Rectal smooth muscle tissue (tissue), 1 donor: ENCODE measurements around the gene LZIC.

ENCODE experiments used
- H3K27ac ChIP-seq: one replicate; pipeline ENCODE4 v1.7.0; 2013; ENCODE audit warnings: low read depth, low read length, inconsistent platforms
- H3K27me3 ChIP-seq: one replicate; pipeline ENCODE4 v1.7.0; 2013; ENCODE audit warnings: low read length; ENCODE audit not compliant: control insufficient read depth, insufficient read depth
- H3K36me3 ChIP-seq: one replicate; pipeline ENCODE4 v1.7.0; 2013; ENCODE audit warnings: low read length; ENCODE audit not compliant: control insufficient read depth, insufficient read depth
- H3K4me1 ChIP-seq: one replicate; pipeline ENCODE4 v1.7.0; 2013; ENCODE audit warnings: low read length; ENCODE audit not compliant: control insufficient read depth, insufficient read depth
- H3K4me3 ChIP-seq: one replicate; pipeline ENCODE4 v1.7.0; 2013; ENCODE audit warnings: low read length
- H3K9ac ChIP-seq: one replicate; pipeline ENCODE4 v1.7.0; 2013; ENCODE audit warnings: low read length

The LZIC gene

DNA sequence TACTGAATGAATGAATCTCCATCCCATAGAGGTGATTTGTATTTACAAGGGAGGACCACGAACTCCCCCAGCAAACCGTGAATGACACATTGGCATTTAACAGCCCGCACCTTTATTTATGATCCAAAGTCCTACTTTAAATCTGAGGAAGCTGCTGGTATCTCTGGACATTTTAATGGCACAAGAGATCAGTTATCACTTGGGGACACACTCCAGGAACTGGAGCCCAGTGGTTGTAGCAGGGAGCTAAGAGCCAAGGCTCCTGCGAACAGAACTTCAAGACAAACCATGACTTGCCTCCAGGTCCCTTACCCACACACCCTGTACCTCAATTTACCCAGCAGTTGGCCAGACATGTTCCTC lies 34.3 kb downstream of the LZIC start:
- Histone ChIP-seq H3K4me3 (peak overlapping the region; percentile 93), H3K4me1 (peaks cover 15% of the 10 kb centered on the region), H3K27me3 (no peaks in the 10 kb centered on the region), H3K36me3 (no peaks in the 10 kb centered on the region), H3K9ac (no peak overlapping the region), H3K27ac (no peak overlapping the region)

DNA sequence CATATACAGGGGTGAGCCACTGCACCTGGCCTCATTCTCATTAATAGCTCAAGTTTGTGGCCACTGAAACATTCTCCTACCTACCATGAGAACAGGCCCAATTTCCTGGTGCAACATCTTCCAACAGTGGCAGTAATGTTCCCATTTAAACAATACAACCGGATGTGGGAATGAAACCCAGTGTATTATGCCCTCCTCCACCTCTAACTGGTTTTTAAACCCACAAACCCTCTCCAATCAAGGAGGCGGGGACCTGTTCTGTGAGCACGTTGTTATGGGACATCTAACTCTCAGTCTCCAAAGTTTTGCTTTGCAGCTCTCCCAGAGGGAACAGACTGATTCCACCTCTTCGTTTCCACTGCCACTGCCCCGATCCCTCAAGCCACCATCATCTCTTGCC lies 35.8 kb downstream of the LZIC start:
- Histone ChIP-seq H3K27ac (no peak overlapping the region), H3K36me3 (no peaks in the 10 kb centered on the region), H3K4me1 (peaks cover 15% of the 10 kb centered on the region), H3K9ac (no peak overlapping the region), H3K4me3 (no peak overlapping the region), H3K27me3 (no peaks in the 10 kb centered on the region)

DNA sequence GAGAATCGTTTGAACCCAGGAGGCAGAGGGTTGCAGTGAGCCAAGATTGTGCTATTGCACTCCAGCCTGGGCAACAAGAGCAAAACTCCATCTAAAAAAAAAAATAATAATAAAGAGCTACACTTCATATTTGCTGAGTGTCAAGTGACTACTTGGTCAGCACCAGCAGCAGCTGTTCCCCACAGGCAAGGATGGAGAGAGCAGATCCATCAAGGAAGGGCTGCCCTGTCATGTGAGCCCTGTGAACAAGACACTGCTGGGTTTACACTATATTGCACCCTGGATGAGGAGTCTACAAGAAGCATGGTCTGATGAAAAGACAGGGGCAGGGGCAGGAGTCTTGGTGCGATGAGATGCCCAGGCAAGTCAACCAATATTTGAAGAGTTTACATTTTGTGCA lies 36.7 kb downstream of the LZIC start:
- peaks cover 15% of the 10 kb centered on the region for H3K4me1 ChIP-seq
- H3K27me3 ChIP-seq, result no peaks in the 10 kb centered on the region
- no peak overlapping the region for H3K9ac ChIP-seq
- H3K36me3 ChIP-seq, result no peaks in the 10 kb centered on the region
- no peak overlapping the region for H3K27ac ChIP-seq
- H3K4me3 ChIP-seq, result no peak overlapping the region

DNA sequence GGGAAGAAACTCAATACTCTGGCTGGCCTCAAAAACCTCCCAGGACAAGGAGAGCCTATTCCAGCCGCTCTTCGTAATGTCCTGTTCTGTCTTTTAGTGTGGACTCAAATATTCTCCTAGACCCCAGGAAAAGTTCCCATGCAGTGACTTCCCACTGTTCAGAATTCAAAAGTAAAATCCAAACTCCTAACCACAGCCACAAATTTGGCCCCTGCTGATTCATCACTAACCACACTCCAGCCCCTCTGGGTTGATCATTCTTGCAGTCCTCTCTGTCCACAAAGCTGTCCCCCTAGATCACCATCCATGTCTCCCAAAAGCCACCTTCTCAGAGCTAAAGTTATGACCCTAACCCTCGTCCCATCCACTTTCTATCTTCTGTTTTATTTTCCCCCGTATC lies 38.2 kb downstream of the LZIC start:
- H3K4me1 ChIP-seq, result peaks cover 9% of the 10 kb centered on the region
- H3K4me3 ChIP-seq, result no peak overlapping the region
- no peak overlapping the region for H3K27ac ChIP-seq
- H3K36me3 ChIP-seq, result no peaks in the 10 kb centered on the region
- no peak overlapping the region for H3K9ac ChIP-seq
- no peaks in the 10 kb centered on the region for H3K27me3 ChIP-seq

DNA sequence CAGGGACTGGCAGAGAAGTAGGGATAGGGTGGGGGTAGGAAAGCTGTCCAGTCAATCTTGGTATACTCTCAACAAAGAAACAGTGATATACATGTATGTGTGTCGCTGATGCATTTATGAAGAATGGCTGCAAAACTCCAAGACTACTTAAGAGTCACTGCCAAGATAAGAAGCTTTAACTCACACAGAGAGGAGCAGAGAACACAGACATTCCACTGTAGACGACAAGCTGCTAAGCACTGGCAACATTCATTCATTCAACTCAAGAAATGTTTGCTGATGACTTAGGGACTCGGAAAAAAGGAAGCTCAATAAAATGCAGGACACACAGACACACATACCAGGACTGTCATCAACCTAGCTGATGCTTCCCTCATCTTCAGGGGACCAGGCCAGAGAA lies 38.6 kb downstream of the LZIC start:
- no peaks in the 10 kb centered on the region for H3K27me3 ChIP-seq
- no peaks in the 10 kb centered on the region for H3K36me3 ChIP-seq
- H3K4me1 ChIP-seq, result peaks cover 9% of the 10 kb centered on the region
- no peak overlapping the region for H3K4me3 ChIP-seq
- H3K27ac ChIP-seq, result no peak overlapping the region
- H3K9ac ChIP-seq, result no peak overlapping the region

DNA sequence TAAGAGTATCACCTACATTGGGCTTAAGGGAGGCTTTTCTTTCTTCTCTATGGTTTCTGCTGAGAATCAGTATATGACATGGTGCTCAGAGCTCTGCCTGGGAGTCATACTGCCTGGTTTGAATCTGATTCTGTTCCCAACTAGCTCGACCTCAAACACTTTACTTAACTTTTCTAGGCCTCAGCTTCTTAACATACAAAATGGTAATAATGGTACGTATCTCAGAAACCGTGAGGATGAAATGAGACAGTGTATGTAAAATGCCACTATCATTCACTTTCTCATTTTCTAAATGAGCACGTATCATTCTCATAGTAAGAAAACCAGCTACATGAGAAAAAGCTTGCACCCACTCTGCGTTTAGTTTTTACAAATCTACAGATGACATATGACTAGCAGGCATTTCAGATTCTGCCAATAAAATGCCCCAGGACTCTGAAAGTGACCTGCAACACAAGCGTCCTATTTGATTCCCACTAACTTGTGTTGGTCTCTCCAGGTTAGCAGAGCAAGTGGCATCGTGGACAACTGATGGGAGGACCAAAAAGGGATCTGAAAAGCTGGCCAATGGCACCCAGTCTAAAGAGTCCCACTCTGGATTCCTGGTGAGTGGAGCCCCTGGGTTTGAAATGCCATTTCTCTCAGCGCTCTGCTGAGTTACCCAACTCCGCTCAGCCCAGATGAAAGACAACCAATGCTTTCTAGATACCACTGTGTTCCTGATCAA lies 39.2 kb downstream of the LZIC start:
- Histone ChIP-seq H3K4me1 (peaks cover 4% of the 10 kb centered on the region), H3K36me3 (no peaks in the 10 kb centered on the region), H3K4me3 (no peak overlapping the region), H3K27ac (no peak overlapping the region), H3K9ac (no peak overlapping the region), H3K27me3 (no peaks in the 10 kb centered on the region)

DNA sequence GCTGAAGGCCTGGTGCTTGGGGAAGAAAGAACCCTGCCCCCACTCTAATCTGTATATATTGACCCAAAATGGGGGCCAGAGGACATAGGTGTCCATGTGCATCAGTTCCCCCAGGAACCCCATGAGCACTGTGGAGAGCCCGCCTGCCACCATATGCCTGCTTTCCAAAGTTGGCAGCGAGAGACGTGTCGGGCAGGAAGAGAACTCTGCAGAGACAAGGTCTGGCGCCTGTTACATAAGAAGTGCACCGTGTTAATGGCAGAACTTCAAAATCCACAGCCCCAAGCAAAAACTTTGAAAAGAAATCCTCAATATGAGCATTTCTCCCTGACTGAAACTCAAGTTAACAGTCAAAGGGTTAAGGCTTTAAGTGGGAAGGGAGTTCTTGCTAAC lies 41.1 kb downstream of the LZIC start:
- Histone ChIP-seq H3K9ac (no peak overlapping the region), H3K27ac (no peak overlapping the region), H3K36me3 (no peaks in the 10 kb centered on the region), H3K27me3 (no peaks in the 10 kb centered on the region), H3K4me1 (no peaks in the 10 kb centered on the region), H3K4me3 (no peak overlapping the region)

DNA sequence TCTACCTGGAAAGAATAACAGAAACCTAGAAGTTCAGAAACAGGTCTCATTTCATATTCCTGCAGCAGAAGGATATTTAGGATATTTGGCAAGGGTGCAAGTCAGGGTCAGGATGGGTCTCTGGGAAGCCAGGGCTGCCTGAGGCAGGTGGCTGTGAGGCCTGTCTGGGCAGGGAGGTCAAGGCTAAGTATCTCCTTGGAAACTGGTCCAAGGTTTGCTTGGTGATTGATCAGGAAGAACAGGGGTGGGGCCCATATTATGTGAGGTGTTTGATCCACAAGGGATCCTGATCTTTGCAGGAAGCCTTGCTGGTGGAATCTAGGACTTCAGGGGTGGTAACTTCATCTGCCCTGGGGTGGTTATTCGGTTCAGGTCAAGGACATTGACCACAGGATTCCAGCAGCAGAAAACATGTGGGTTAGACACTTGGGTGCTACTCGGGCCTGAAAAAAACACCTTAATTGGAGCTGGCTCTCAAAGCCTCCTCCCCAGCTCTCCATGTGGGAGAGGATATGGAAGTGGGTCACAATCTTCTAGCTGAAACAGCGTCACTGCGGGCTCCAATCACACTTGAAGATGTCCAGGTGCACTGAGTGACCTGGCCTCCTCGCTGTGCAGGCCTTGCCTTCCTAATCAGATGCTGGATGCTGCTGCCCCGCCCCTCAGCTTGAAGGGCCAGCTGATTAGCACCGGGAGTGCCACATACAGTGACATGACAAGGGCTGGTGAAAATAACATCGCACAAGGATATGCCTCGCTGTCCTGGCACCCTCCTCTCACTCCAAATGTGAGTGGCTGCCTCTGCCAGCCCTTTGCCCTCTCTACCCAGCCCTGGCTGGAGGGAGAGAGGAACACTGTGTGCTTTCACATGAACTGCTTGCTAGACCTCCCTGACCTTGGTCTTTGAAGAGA lies 41.8 kb downstream of the LZIC start:
- Histone ChIP-seq H3K4me1 (no peaks in the 10 kb centered on the region), H3K27ac (no peak overlapping the region), H3K4me3 (no peak overlapping the region), H3K27me3 (no peaks in the 10 kb centered on the region), H3K36me3 (no peaks in the 10 kb centered on the region), H3K9ac (no peak overlapping the region)

DNA sequence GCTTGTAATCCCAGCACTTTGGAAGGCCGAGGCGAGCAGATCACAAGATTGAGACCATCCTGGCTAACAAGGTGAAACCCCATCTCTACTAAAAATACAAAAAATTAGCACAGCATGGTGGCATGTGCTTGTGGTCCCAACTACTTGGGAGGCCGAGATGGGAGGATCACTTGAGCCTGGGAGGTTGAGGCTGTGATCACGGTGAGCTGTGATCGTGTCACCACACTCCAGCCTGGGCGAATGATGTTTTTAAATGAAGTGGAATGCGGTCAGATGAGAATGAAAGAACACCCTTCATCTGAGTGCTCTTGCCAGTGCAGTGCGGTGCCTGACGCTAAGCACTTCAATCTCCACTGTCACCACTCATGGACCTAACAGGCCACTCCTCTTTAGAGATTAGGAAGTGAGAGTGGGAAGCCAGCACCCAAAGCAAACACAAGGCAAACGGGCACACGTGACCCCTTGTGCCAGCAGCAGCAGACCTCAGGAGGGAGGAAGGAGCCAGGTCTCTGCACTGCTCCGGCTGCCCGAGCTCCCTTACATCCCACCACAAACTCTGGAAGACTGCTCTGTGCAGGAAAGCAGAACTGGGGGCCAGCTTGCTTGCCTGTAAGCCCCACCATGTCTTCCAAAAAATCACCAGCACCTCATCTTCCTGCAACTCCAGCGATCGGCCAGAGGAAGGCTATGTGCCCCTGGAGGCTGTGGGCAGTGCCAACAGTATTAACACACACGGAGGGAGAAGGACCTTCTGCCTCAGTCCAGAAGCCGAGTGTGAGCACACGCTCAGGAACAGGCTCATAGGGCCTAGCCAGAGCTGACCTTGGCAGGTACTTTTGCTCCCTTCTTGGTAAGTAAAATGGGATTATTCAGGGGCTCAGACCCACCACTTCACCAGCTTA lies 42.8 kb downstream of the LZIC start:
- no peaks in the 10 kb centered on the region for H3K4me1 ChIP-seq
- H3K27ac ChIP-seq, result no peak overlapping the region
- no peaks in the 10 kb centered on the region for H3K36me3 ChIP-seq
- H3K27me3 ChIP-seq, result no peaks in the 10 kb centered on the region
- no peak overlapping the region for H3K9ac ChIP-seq
- peak overlapping the region; percentile 1 for H3K4me3 ChIP-seq

DNA sequence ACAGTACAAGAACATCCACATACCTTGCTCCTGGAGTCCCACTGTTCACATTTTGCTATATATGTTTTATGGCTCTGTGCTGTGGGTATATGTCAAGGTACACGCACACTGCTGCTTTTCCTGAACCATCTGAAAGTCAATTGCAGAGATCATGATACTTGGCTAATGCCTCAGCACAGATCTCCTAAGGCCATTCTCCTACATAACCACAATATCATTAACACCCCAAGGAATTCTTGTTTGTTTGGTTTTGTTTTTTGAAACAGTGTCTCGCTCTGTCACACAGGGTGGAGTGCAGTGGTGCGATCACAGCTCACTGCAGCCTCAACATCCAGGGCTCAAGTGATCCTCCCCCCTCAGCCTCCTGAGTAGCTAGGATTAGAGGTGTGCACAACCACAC lies 49.1 kb downstream of the LZIC start:
- Histone ChIP-seq H3K4me1 (peaks cover 11% of the 10 kb centered on the region), H3K4me3 (no peak overlapping the region), H3K9ac (no peak overlapping the region), H3K36me3 (no peaks in the 10 kb centered on the region), H3K27me3 (no peaks in the 10 kb centered on the region), H3K27ac (no peak overlapping the region)

DNA sequence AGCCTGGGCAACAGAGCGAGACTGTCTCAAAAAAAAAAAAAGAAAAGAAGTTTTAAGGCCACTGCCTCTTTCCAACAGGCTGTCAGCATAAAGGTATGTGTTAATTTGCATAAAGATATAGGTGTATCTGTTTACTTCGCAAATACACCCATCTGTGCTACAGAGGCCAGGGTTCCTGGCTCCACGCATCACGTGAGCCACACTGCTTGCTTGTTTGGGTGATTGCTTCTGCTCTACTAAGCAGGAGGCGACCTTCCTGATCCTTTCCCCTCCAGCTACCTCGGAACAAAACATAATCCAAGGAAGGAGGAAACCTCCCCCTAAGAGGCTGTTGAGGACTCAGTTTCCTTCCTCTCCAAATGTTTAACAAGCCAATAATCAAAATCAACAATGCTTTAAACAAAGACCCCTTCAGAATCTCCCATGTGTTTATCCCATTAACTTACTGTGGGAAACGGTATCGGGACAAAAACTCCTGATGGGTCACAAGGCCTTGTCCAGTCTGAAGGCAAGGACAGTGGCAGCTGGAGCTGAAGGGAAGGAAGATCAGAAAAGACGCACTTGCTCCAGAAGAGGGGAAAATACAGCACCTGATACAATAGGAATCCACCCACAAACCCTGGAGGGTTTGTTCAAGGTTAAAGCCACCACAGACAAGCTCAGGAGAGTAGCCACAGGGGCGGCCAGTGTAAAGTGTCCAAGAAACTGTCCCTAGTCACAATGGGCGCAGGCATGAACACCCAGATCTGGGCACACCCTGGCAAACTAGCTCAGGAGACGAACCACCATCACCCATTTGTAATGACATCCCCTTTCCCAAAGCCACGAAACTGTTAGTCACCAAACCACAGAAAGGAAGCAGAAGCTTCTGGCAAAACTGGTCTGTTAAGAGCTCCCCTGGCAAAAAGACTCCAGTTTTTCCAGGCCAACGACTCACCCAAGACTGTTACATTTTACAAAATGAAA lies 50.3 kb downstream of the LZIC start:
- Histone ChIP-seq H3K36me3 (no peaks in the 10 kb centered on the region), H3K4me3 (no peak overlapping the region), H3K27ac (no peak overlapping the region), H3K4me1 (peaks cover 11% of the 10 kb centered on the region), H3K9ac (no peak overlapping the region), H3K27me3 (no peaks in the 10 kb centered on the region)
